Measurements from ENCODE around the gene DNAJC17. TPM values are rescaled to one million over a fixed set of nuclear protein-coding genes. Genes with fewer than 3 reads are reported as not detected.

DNAJC17 gene
- total RNA-seq, 1 donor, result 21.6 TPM

GRCh38 chr15:40769274-40770146 is 37.8 kb downstream of the DNAJC17 start, which contains the start of gene C15orf62:
Gene C15orf62 (plus strand): TSS chr15:40769980. CDS start chr15:40770496, 516 bp downstream.
- TF ChIP-seq CTCF (IDR thresholded peaks at IDR 0.05; ENCODE audit: insufficient read depth, low read length), result no peak
- DNase-seq (ENCODE audit: low read depth), result peak; percentile 65
- no peak within 1 kb of the TSS for H3K4me3 ChIP-seq (ENCODE audit: low read depth, low read length)

- TF ChIP-seq CTCF (IDR thresholded peaks at IDR 0.05; ENCODE audit: insufficient read depth, low read length), result no peak
- no peak overlapping the region for H3K4me3 ChIP-seq (ENCODE audit: low read depth, low read length)
- DNase-seq (ENCODE audit: low read depth), result peak; percentile 64
Observed at GRCh38 chr15:40768521-40769273, 38.6 kb downstream of the DNAJC17 start.

GRCh38 chr15:40767838-40768500 is 39.3 kb downstream of the DNAJC17 start:
- no peak for TF ChIP-seq CTCF (IDR thresholded peaks at IDR 0.05; ENCODE audit: insufficient read depth, low read length)
- no peak overlapping the region for H3K4me3 ChIP-seq (ENCODE audit: low read depth, low read length)
- DNase-seq (ENCODE audit: low read depth), result no peak

GRCh38 chr15:40766906-40767837 is 40.1 kb downstream of the DNAJC17 start:
- no peak for TF ChIP-seq CTCF (IDR thresholded peaks at IDR 0.05; ENCODE audit: insufficient read depth, low read length)
- peak; percentile 26 for DNase-seq (ENCODE audit: low read depth)
- no peak overlapping the region for H3K4me3 ChIP-seq (ENCODE audit: low read depth, low read length)

- H3K4me3 ChIP-seq (ENCODE audit: low read depth, low read length), result no peak overlapping the region
- DNase-seq (ENCODE audit: low read depth), result no peak
- TF ChIP-seq CTCF (IDR thresholded peaks at IDR 0.05; ENCODE audit: insufficient read depth, low read length), result no peak
Observed at GRCh38 chr15:40766194-40766815, 41.0 kb downstream of the DNAJC17 start.
